Naive thymus-derived CD4-positive, alpha-beta T cell (primary cell): ENCODE data around the gene REM2. TPM values are rescaled to one million over a fixed set of nuclear protein-coding genes. Genes with fewer than 3 reads are reported as not detected.
"Not testable (repeated sequence)": the region's sequence is repeated elsewhere in the genome, so short reads cannot be mapped to it uniquely, and the experiment has no call there.

ENCODE experiments used
- ATAC-seq: fragments of 150-1000 bp; cut with Tn5 transposase; 2 replicates; pipeline ENCODE4 v1.10.0; 2021; ENCODE audit warnings: mild to moderate bottlenecking, moderate library complexity
- CTCF ChIA-PET: fragments of 350-600 bp; sonication (Branson Sonifier 250); formaldehyde crosslinking; loops from one replicate; lab custom pipeline; 2021; ENCODE audit warnings: antibody characterized with exemption; lab: Charles Lee
- POLR2A ChIA-PET: fragments of 350-600 bp; sonication (Branson Sonifier 250); formaldehyde crosslinking; loops from one replicate; lab custom pipeline; 2021; ENCODE audit warnings: antibody characterized with exemption, inconsistent platforms; lab: Charles Lee
- DNase-seq, 9 donors: peaks; one replicate each; pipeline versions ENCODE4 v3.0.0 to v3.0.0-alpha.2; 2020 to 2022; ENCODE audit warnings: mixed read lengths in 1 of 9
- H3K27ac ChIP-seq: one replicate; pipeline ENCODE4 v1.7.0; 2013; ENCODE audit warnings: mild to moderate bottlenecking, low read depth, low read length, moderate library complexity
- H3K27me3 ChIP-seq, 2 donors: one replicate each; pipeline ENCODE4 v1.7.0; 2013; ENCODE audit warnings: low read length in 2 of 2, mild to moderate bottlenecking in 2 of 2, moderate library complexity in 2 of 2; ENCODE audit not compliant: control insufficient read depth in 2 of 2, insufficient read depth in 2 of 2
- H3K36me3 ChIP-seq, 3 experiments: 1 replicate in 2 of 3; 2 replicates in 1 of 3; pipeline ENCODE4 v1.7.0; 2013; ENCODE audit warnings: low read length in 3 of 3, mild to moderate bottlenecking in 3 of 3, moderate library complexity in 1 of 3; ENCODE audit not compliant: insufficient read depth in 3 of 3, control insufficient read depth in 2 of 3
- H3K4me1 ChIP-seq, 2 donors: one replicate each; pipeline ENCODE4 v1.7.0; 2013; ENCODE audit warnings: low read length in 2 of 2, mild to moderate bottlenecking in 2 of 2, moderate library complexity in 1 of 2; ENCODE audit not compliant: control insufficient read depth in 2 of 2, insufficient read depth in 2 of 2
- H3K4me3 ChIP-seq: 2 replicates; pipeline ENCODE4 v1.7.0; 2013; ENCODE audit warnings: mild to moderate bottlenecking, low read length
- H3K9me3 ChIP-seq, 3 experiments: 1 replicate in 2 of 3; 2 replicates in 1 of 3; pipeline ENCODE4 v1.7.0; 2013; ENCODE audit warnings: low read length in 3 of 3; ENCODE audit not compliant: control insufficient read depth in 2 of 3
- H3K27ac Mint-ChIP-seq, 9 donors: one replicate each; pipeline ENCODE4 v1.8.0; 2020 to 2022; ENCODE audit warnings: mixed read lengths in 9 of 9, mild to moderate bottlenecking in 8 of 9, moderate library complexity in 5 of 9, inconsistent platforms in 2 of 9
- H3K27me3 Mint-ChIP-seq, 5 donors: one replicate each; pipeline ENCODE4 v1.8.0; 2021 to 2022; ENCODE audit warnings: mixed read lengths in 5 of 5, mild to moderate bottlenecking in 1 of 5
- H3K36me3 Mint-ChIP-seq, 5 donors: one replicate each; pipeline ENCODE4 v1.8.0; 2020 to 2022; ENCODE audit warnings: mixed read lengths in 5 of 5, mild to moderate bottlenecking in 3 of 5, inconsistent platforms in 1 of 5
- H3K4me1 Mint-ChIP-seq, 7 donors: one replicate each; pipeline ENCODE4 v1.8.0; 2020 to 2022; ENCODE audit warnings: mixed read lengths in 7 of 7, mild to moderate bottlenecking in 3 of 7, inconsistent platforms in 1 of 7
- H3K4me3 Mint-ChIP-seq, 10 donors: one replicate each; pipeline ENCODE4 v1.8.0; 2020 to 2022; ENCODE audit warnings: mild to moderate bottlenecking in 10 of 10, mixed read lengths in 10 of 10, moderate library complexity in 6 of 10, inconsistent platforms in 2 of 10
- H3K9me3 Mint-ChIP-seq, 11 donors: one replicate each; pipeline ENCODE4 v1.8.0; 2020 to 2022; ENCODE audit warnings: mixed read lengths in 11 of 11, mild to moderate bottlenecking in 4 of 11, inconsistent platforms in 1 of 11, moderate library complexity in 1 of 11
- intact Hi-C, 2 donors: fragments of 100-400 bp; cut with micrococcal nuclease; formaldehyde crosslinking; loops; one replicate each; pipeline ENCODE4 v1.15.1; 2023
- polyA plus RNA-seq, 2 donors: library from polyadenylated mRNA; unstranded; fragments of 300-500 nt; fragmentation: Illumina TruSeq; gene quantifications; one replicate each; pipeline ENCODE4 v1.2.3, GENCODE V29; 2021
- total RNA-seq, 6 experiments: library from RNA in 5 of 6; stranded (reverse) in 5 of 6; gene quantifications; 1 replicate in 5 of 6; 2 replicates in 1 of 6; pipeline ENCODE4 v1.2.3 and lab custom pipeline; 2021 to 2026

The REM2 gene
- total and polyA plus RNA-seq, 7 experiments from 2014 or later, result 0.58 to 8.6 (median 3.9) TPM

DNA sequence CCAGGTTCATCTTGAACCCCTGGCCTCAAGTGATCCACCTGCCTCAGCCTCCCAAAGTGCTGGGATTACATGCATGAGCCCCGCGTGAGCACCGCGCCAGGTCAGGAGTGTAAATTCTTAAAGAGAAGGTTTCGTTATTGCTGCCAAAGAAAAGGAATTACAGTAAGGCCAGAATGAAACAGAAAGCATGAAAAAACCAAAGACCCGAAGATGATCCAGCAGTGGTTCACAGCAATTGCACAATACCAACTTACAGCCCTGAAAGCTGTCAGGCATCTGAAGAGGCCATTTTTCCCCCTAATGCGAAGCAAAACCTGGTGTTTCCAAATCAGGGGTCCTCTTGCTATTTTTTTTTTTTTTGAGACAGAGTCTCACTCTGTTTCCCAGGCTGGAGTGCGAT is 25.6 kb downstream of the REM2 start:
- no peak overlapping the region for H3K4me3 ChIP-seq
- no peak overlapping the region for H3K27ac Mint-ChIP-seq
- ChIA-PET CTCF (no interaction called here), POLR2A (interaction anchor here (0.9 to 1.6 kb wide), 3 partner anchors 19 to 27 kb away, joined by 4 to 5 read pairs (median 5); no protein-coding TSS in a partner anchor)
- H3K36me3 ChIP-seq, result peaks cover 28 to 79% (median 33%) of the 10 kb centered on the region in 3 experiments
- no peak for DNase-seq
- no peak overlapping the region for H3K4me3 Mint-ChIP-seq
- H3K27me3 ChIP-seq, result no peaks in the 10 kb centered on the region
- H3K4me1 Mint-ChIP-seq, result peaks cover 13 to 31% (median 28%) of the 10 kb centered on the region in 7 donors
- H3K9me3 ChIP-seq, result no peaks in the 10 kb centered on the region
- H3K27me3 Mint-ChIP-seq, result no peaks in the 10 kb centered on the region
- peaks cover 26 to 52% (median 29%) of the 10 kb centered on the region in 5 donors for H3K36me3 Mint-ChIP-seq
- no peak overlapping the region for H3K27ac ChIP-seq
- intact Hi-C loops, result no loop called here
- no peaks in the 10 kb centered on the region for H3K4me1 ChIP-seq
- no peak for ATAC-seq
- no peaks in the 10 kb centered on the region for H3K9me3 Mint-ChIP-seq

DNA sequence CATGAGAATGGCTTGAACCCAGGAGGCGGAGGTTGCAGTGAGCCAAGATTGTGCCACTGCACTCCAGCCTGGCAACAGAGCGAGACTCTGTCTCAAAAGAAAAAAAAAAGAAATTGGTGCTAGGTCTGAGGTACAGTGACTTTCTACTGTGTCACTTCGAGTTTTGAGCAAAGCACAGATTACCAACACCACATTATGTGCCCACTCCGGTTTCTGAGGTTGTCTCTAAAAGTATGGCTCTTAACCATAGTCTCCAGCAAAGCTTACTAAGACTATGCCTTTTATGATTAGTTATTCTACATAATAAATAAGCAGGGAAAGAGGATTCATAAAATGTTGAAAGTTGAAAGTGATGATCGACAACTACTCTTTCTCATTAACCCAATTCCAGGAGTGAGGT is 27.9 kb downstream of the REM2 start:
- ATAC-seq, result no peak
- H3K4me1 Mint-ChIP-seq, result peaks cover 19 to 46% (median 40%) of the 10 kb centered on the region in 7 donors
- POLR2A ChIA-PET, result no interaction called here

DNA sequence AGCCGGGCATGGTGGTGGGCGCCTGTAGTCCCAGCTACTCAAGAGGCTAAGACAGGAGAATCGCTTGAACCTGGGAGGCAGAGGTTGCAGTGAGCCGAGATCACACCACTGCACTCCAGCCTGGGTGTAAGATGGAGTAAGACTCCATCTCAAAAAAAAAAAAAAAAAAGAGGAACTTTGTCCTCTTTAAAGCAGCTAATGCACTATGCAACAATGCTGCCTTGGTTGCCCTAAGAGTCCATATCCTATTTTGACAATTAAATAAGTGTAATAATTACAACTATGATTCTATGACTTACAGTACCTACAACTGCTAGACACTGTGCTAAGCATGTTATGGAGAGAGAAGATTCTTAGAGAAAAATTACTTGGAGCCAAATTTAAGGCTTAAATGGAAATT is 31.8 kb downstream of the REM2 start:
- H3K27me3 ChIP-seq, DNase-seq, H3K4me3 ChIP-seq, H3K9me3 ChIP-seq, ATAC-seq, H3K27me3 Mint-ChIP-seq, H3K9me3 Mint-ChIP-seq, H3K27ac ChIP-seq: not testable (repeated sequence)
- intact Hi-C loops, result loop anchor here in 1 of 2 donors (5.0 kb wide), 1 partner anchor 328 kb away; the partner anchor contains the start of gene DAD1
- Mint-ChIP-seq H3K4me3 (peak overlapping the region in 1 of 10 donors; percentile 29), H3K36me3 (peaks cover 0 to 15% (median 11%) of the 10 kb centered on the region in 5 donors), H3K4me1 (peaks cover 35 to 75% (median 66%) of the 10 kb centered on the region in 7 donors), H3K27ac (peak overlapping the region in 3 of 9 donors; percentile 39 to 77 (median 45))
- Histone ChIP-seq H3K4me1 (peaks cover 0 to 16% of the 10 kb centered on the region in 2 donors), H3K36me3 (peaks cover 0 to 22% (median 7%) of the 10 kb centered on the region in 3 experiments)
- CTCF ChIA-PET, result interaction anchor here (0.7 to 0.8 kb wide), 2 partner anchors 63 to 67 kb away, joined by 3 to 4 read pairs; partner anchors contain the start of gene AJUBA
- POLR2A ChIA-PET, result interaction anchor here (6.9 kb wide), 1 partner anchor 14 kb away, joined by 74 read pairs; the partner anchor contains the start of gene PRMT5

More for the DNA sequence above, 27.9 kb downstream of the REM2 start:
- H3K9me3 Mint-ChIP-seq, result no peaks in the 10 kb centered on the region
- intact Hi-C loops, result no loop called here
- no peaks in the 10 kb centered on the region for H3K4me1 ChIP-seq
- no peak overlapping the region for H3K4me3 Mint-ChIP-seq
- no peak for DNase-seq
- H3K27ac Mint-ChIP-seq, result peak overlapping the region in 1 of 9 donors; percentile 50
- CTCF ChIA-PET, result interaction anchor here (0.6 kb wide), 1 partner anchor 111 kb away, joined by 3 read pairs; no protein-coding TSS in a partner anchor
- no peak overlapping the region for H3K27ac ChIP-seq
- peaks cover 12 to 30% (median 14%) of the 10 kb centered on the region in 5 donors for H3K36me3 Mint-ChIP-seq
- no peaks in the 10 kb centered on the region for H3K9me3 ChIP-seq
- H3K27me3 ChIP-seq, result no peaks in the 10 kb centered on the region
- no peaks in the 10 kb centered on the region for H3K27me3 Mint-ChIP-seq
- no peak overlapping the region for H3K4me3 ChIP-seq
- peaks cover 9 to 56% (median 15%) of the 10 kb centered on the region in 3 experiments for H3K36me3 ChIP-seq

DNA sequence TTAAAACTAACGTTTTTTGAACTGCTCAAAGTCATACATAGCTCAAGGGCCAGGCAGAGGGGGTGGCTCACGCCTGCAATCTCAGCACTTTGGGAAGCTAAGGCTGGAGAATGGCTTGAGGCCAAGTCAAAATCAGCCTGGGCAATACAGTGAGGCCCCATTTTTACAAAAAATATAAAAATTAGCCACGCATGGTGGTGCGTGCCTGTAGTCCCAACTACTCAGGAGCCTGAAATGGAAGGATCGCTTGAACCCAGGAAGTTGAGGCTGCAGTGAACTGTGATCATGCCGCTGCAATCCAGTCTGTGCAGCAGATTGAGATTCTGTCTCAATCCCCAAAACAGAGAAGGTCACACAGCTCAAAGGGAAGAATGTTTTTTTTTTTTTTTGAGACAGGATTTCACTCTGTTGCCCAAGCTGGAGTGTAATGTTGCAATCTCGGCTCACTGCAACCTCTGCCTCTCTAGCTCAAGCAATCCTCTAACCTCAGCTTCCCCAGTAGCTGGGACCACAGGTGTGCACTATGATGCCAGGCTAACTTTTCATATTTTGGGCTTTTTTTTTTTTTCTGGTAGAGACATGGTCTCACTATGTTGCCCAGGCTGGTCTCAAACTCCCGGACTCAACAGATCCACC is 33.0 kb downstream of the REM2 start:
- Mint-ChIP-seq H3K27me3 (peaks cover 0 to 4% (median 0%) of the 10 kb centered on the region in 5 donors), H3K4me1 (peaks cover 35 to 76% (median 65%) of the 10 kb centered on the region in 7 donors), H3K36me3 (peaks cover under 1 to 18% (median 14%) of the 10 kb centered on the region in 5 donors), H3K27ac (peak overlapping the region in 8 of 9 donors; percentile 21 to 100 (median 62)), H3K4me3 (peak overlapping the region in 7 of 10 donors; percentile 4 to 100 (median 62)), H3K9me3 (peaks cover 0 to 7% (median 0%) of the 10 kb centered on the region in 11 donors)
- Histone ChIP-seq H3K4me1 (peaks cover 0 to 19% of the 10 kb centered on the region in 2 donors), H3K27me3 (no peaks in the 10 kb centered on the region), H3K4me3 (no peak overlapping the region), H3K36me3 (peaks cover 0 to 22% (median 4%) of the 10 kb centered on the region in 3 experiments), H3K9me3 (no peaks in the 10 kb centered on the region), H3K27ac (peak overlapping the region; percentile 31)
- intact Hi-C loops, result loop anchor here in 1 of 2 donors (5.0 kb wide), 1 partner anchor 329 kb away; the partner anchor contains the start of gene DAD1
- CTCF ChIA-PET, result interaction anchor here (0.5 to 3.5 kb wide), 3 partner anchors 61 to 1056 kb away, joined by 3 to 27 read pairs (median 4); no protein-coding TSS in a partner anchor
- POLR2A ChIA-PET, result interaction anchor here (0.6 to 6.9 kb wide), 8 partner anchors 9 to 1205 kb away, joined by 3 to 74 read pairs (median 6); partner anchors contain the start of gene PRMT5
- no peak for DNase-seq
- no peak for ATAC-seq

DNA sequence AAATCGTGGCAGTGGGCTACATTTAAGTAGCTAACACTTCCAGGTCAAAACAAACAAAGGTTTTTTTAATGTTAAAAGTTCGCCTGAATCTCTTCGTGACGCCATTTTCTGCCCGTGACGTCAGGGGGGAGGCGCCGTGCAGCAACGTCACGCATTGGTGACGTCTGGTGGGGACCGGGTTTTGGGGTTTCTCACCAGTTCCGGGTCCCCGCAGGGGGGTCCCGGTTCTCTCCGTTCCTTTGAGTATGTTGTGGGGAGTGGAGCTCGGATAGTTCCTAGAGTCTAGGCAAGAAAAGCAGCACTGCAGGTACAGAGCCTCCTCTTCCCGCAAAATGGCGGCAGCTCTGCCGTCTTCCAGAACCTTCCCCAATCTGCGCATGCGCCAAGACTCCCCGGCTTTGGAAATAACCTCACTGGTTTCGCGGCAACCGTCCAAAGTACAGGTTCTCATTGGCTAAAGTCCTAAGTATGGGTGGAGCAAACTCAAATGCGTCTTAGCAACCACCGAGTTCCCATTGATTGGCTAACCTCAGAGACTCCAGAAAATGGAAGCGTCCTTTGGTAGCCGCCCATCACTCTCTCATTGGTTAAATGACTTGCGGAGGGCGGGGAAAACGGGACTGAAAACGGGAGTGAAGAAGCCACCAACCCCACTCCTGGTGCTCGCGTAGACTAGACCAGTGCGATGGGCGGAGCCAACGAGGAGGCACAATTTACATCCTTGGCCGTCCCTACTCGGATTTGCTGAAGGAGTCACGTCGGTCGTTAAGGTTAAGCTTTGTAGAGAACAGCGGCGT is 36.0 kb downstream of the REM2 start, which contains the start of gene RBM23:
TSS of gene RBM23 (minus strand) at position 346 of the 797 bp plus-strand sequence.
- Mint-ChIP-seq H3K27me3 (peaks cover 0 to 4% (median 0%) of the 10 kb centered on the region in 5 donors), H3K9me3 (peaks cover 0 to 7% (median 0%) of the 10 kb centered on the region in 11 donors), H3K4me3 (peak within 1 kb of the TSS; percentile 93 to 100 (median 97)), H3K4me1 (peaks cover 18 to 56% (median 49%) of the 10 kb centered on the region in 7 donors), H3K36me3 (peaks cover 12 to 32% (median 30%) of the 10 kb centered on the region in 5 donors), H3K27ac (peak within 1 kb of the TSS; percentile 100)
- H3K27me3 ChIP-seq, result no peaks in the 10 kb centered on the region
- H3K4me1 ChIP-seq, result peaks cover 0 to 19% of the 10 kb centered on the region in 2 donors
- H3K27ac ChIP-seq, result peak within 1 kb of the TSS; percentile 98
- peak within 1 kb of the TSS; percentile 96 for H3K4me3 ChIP-seq
- peaks cover 3 to 29% (median 4%) of the 10 kb centered on the region in 3 experiments for H3K36me3 ChIP-seq
- DNase-seq (peak; percentile 98 to 100 (median 100)), ATAC-seq (peak; percentile 92)
- H3K9me3 ChIP-seq, result no peaks in the 10 kb centered on the region
- intact Hi-C loops, result loop anchor here (1.0 to 5.0 kb wide), 21 partner anchors 10 to 1650 kb away; partner anchors contain the start of genes ACIN1 (in 2 of the 2), C14orf119 (in 2 of the 2), DAD1 (in 2 of the 2) and HAUS4 (in 2 of the 2)
- ChIA-PET CTCF (interaction anchor here (0.6 to 3.5 kb wide), 9 partner anchors 11 to 349 kb away, joined by 3 to 27 read pairs (median 4); partner anchors contain the start of gene PRMT5), POLR2A (interaction anchor here (0.7 to 6.9 kb wide), 19 partner anchors 10 to 1651 kb away, joined by 3 to 74 read pairs (median 4); partner anchors contain the start of genes ACIN1, C14orf119, DAD1 and HAUS4)
